Activated CD4-positive, alpha-beta T cell treated with anti-CD3 and anti-CD28 coated beads, Interleukin-2, amount 50 U/mL, for 16 hours (primary cell): ENCODE data around the gene HELQ.
"Not testable (repeated sequence)": the region's sequence is repeated elsewhere in the genome, so short reads cannot be mapped to it uniquely, and the experiment has no call there.

Source experiments
- DNase-seq: peaks from one replicate; pipeline ENCODE4 v3.0.0-alpha.2; 2020

Gene HELQ

GRCh38 chr4:83438719-83439118 is 16.9 kb downstream of the HELQ start:
- no peak for DNase-seq

GRCh38 chr4:83436680-83437079 is 18.9 kb downstream of the HELQ start:
- DNase-seq, result no peak

DNA sequence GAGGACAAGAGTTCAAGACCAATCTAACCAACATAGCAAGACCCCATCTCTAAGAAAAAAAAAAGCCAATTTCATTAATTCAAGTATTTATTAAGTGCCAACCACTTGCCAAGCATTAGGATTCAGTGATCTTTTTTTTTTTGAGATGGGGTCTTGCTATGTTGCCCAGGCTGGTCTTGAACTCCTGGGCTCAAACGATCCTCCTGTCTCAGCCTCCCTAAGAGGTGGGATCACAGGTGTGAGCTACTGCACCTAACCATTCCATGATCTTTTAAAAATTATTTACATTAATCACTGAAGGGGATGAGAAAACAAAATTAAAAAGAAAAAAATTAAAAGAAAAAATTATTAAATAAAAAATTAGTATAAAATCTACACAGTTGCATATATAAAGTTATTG is 24.4 kb downstream of the HELQ start:
- no peak for DNase-seq

DNA sequence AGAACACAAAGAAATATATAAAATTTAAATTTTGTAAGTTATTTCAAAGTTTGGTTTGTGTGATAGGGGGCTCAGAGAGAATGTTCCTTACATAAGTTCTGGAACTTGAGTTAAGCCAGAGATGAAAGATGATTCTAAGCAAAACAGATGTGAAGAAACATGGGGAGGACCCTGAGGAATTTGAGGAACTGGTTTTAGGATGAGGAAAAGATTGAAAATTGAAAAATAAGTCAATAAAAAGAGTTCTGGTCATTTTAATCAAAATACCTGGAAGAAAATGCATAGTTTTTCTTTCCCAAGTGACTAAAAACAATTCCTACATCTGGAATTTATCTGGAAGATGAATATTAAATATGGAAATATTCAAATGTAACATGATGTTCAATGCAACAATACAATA is 37.4 kb downstream of the HELQ start:
- no peak for DNase-seq

GRCh38 chr4:83417566-83417965 is 38.1 kb downstream of the HELQ start:
- DNase-seq, result no peak

GRCh38 chr4:83413676-83414075 is 41.9 kb downstream of the HELQ start:
- no peak for DNase-seq

- DNase-seq, result no peak
These were observed 46.7 kb downstream of the HELQ start for GRCh38 chr4:83408908-83409307.

- DNase-seq, result no peak
These were observed 49.5 kb downstream of the HELQ start for GRCh38 chr4:83405844-83406816.

DNA sequence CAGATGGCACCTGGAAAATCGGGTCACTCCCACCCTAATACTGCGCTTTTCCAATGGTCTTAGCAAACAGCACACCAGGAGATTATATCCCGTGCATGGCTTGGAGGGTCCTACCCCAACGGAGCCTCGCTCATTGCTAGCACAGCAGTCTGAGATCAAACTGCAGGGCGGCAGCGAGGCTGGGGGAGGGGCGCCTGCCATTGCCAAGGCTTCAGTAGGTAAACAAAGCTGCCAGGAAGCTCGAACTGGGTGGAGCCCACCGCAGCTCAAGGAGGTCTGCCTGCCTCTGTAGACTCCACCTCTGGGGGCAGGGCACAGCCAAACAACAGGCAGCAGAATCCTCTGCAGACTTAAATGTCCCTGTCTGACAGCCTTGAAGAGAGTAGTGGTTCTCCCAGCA is 57.5 kb downstream of the HELQ start:
- DNase-seq, result not testable (repeated sequence)

GRCh38 chr4:83393908-83394307 is 61.7 kb downstream of the HELQ start:
- no peak for DNase-seq

DNA sequence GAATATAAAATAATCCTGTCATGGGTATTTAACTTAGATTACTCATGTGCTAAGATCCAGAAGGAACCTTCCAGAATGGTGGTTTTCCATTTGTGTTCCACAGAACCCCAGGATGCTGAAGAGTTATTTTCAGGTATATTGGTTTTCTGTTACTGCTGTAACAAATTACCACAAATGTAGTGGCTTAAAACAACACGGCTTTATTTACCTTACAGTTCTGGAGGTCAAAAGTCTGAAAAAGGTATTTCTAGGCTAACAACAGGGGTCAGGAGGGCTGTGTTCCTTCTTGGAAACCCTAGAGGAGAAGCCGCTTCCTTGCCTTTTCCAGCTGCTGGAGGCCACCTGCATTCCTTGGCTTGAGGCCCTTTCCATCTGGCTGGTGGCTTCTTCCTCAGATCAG is 63.1 kb downstream of the HELQ start:
- DNase-seq, result no peak

DNA sequence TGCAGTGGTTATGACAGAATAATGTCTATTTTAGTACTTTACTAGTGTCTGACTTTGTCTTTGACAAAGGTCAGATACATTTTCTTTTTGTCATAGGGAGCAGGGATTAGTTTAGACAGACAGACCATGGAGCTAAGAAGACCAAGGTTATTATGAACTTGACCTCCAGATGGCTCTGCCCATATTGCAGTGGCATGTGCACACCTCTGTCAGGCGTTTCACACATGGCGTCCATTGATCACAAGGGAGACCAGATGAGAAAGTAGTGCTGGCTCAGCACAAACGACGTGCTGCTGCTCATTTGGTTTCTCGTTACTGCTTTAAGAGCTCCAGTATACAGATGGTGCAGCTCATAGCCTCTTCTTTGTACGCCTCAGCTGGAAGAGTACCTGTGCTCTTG is 64.7 kb downstream of the HELQ start:
- no peak for DNase-seq

DNA sequence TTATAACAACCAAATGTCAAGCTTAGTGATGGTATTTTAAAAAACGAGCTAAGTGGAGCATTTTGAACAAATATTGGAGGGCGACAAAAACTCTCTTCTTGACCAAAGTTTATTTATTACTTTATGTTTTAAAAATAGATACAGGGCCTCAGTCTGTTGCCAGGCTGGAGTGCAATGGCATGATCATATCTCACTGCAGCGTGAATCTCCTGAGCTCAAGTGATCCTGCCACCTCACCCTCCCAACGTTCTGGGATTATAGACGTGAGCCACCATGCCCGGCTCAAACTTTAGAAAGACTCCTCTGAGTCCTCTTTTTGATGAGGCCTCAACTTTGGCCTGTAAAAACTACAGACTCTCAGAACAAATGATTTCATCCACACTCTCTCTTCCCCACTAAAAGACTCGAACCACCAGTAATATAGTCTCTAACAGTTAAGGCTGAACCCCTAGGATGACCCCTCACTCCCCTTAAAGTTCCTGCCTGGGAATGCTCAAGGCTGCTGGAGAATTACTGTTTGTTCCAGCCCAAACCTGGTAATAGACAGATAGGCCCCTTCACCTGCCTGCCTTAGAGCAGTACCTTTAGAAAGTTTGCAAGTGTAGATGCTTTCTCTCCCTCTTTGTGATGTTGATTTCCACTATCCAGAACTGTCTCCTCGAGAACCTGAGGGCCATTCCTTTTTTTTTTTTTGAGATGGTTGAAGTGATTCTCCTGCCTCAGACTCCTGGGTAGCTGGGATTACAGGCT is 65.7 kb downstream of the HELQ start:
- no peak for DNase-seq

DNA sequence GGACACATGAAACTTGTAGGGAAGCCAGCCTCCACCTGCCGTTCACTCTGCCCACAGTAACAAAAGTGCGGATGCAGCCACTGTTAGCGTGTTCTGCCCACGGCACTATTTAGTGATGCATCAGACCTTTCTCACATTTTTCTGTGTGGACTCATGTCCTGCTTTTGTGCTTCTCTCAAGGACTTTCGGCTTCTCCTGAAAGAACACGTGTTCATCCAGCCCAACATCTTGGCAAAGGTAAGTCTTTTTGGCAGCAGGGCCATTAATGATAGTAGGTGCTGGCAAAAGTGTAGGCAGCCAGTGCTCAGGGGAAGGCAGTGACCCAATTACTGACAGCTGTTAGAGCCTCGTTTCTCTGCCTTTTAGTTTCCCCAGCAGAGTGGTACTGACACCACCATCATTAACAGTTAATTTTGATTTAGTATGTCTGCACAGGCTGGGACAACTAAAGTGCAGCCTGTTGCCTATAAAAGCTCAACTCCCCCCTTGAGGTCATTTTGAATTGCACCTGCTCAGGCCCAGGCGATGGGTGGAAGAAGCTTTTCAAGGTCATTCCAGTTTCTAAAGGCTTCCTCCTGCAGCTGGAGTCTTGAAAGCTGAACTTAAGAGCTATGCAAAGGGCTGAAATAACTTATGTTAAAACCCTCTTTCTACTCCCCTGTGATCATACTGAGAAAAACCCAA is 66.4 kb downstream of the HELQ start:
- no peak for DNase-seq

DNA sequence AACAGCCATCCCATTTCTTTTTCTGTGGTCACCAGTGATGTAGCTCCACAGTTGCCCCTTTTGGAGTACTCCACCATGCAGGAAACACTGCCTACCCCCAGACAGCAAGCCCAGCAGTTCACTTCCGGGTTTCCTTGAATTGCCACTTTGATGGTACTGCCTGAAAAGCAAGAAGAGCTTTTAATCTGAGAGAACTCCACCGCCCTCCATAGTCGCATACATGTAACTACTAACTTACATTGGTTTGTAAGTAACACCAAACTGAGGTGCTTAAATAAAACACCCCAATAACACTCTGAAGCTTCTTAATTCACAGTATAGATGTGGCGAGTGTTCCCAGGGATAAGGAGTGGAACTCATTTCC is 67.3 kb downstream of the HELQ start:
- peak; percentile 25 for DNase-seq

DNA sequence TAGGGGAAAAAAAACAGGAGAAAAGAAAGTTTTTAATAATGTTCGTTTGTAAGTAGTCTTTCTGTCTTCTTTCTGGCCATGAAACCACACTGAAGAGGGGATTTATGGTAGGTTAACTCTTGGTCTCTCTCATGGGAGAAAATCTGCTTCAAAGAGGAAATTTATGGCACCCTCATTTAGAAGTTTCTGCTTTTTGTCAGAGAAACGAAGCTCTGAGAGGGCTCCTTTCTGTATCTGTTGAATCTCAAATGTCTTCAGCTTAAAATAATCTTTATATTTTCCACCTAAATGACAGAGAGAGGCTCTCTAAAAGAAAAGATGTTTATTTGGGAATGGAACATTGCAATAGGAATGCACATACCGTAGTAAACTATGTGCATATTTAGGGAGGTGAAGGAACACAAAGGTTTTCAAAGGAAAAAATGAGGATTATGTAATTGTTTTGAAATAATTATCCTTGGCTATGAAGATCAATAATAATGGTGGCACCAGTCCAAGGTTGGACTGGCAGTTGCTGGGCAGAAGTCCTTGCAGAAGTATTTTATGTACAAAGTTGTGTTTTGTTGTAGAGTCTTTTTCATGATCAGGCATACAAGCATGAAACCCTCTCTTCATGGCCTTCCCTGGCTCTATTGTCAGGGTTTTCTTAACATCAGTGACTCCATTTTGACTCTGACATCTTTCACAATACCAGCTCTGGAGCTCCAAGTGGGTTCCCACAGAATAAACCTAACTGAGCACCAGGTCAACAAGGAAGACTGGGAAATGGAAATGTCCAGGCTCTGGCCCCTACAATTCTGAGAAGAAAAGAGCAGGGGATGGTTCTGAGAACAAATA is 67.9 kb downstream of the HELQ start:
- DNase-seq, result no peak

- DNase-seq, result no peak
These were observed 68.6 kb downstream of the HELQ start for GRCh38 chr4:83387012-83387411.

DNA sequence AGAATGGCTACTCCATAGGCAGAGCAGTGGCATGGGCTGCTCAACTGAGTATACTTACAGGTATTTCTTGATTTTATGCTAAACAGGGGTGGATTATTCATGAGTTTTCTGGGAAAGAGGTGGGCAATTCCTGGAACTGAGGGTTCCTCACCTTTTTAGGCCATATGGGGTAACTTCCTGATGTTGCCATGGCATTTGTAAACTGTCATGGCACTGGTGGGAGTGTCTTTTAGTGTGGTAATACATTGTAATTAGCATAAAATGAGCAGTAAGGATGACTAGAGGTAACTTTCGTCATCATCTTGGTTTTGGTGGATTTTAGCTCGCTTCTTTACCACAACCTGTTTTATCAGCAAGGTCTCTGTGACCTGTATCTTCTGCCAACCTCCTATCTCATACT is 72.8 kb downstream of the HELQ start:
- no peak for DNase-seq

DNA sequence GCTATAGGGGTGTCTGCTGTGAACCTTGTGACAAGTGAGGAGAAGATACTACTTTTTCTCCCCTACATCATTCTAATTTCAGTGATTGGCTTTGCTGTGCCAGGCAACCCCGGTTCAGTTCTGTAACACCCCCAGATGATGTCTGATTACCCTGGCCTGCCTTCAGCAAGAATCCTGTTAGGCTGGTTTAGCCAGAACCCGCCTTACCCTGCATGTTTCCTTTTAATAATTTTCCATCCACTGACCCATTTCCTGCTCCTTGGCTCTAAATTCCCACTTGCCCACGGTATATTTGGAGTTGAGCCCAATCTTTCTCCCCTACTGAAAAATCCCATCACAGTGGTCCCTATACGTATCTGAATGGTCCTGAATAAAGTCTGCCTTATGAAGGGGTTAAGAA is 74.5 kb downstream of the HELQ start:
- no peak for DNase-seq

- DNase-seq, result no peak
These were observed 77.2 kb downstream of the HELQ start for GRCh38 chr4:83378419-83378818.

DNA sequence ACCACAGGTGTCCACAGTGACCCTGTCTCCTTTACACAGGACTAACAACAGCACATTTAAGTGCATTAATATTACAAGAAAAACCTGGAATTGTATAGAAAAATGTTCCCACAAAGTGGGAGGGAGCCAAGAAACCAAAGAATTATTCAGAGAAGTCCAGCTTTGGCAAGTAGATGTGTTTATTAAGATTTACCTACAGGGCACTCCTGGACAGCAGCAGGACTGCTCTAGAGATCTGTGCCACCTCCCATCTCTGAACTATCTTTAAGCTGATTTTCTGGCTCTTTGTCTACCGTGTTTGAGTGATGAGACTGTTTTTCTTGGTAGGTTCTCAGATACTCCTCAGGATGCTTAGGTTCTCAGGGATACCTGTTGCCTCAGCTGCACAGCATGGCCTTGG is 82.7 kb downstream of the HELQ start:
- DNase-seq, result no peak

- no peak for DNase-seq
These were observed 83.7 kb downstream of the HELQ start for GRCh38 chr4:83371936-83372335.

- DNase-seq, result no peak
These were observed 84.4 kb downstream of the HELQ start for GRCh38 chr4:83371235-83371634.
